CD4-positive, alpha-beta T cell (primary cell): ENCODE measurements around the gene AIFM2. TPM values are rescaled to one million over a fixed set of nuclear protein-coding genes. Genes with fewer than 3 reads are reported as not detected.

ENCODE experiments used
- ATAC-seq: fragments of 200-7000 bp; cut with Tn5 transposase; one replicate; pipeline ENCODE4 v1.10.0; 2022; ENCODE audit warnings: mild to moderate bottlenecking; ENCODE audit not compliant: poor library complexity
- CTCF ChIA-PET: fragments of 350-600 bp; sonication (Branson Sonifier 250); formaldehyde crosslinking; loops from one replicate; lab custom pipeline; 2021; ENCODE audit warnings: antibody characterized with exemption, inconsistent platforms; lab: Charles Lee
- POLR2A ChIA-PET: fragments of 350-600 bp; sonication (Branson Sonifier 250); formaldehyde crosslinking; loops from one replicate; lab custom pipeline; 2021; ENCODE audit warnings: antibody characterized with exemption, inconsistent platforms; lab: Charles Lee
- DNase-seq, 14 experiments: peaks; one replicate each; pipeline ENCODE4 v3.0.0-alpha.2; 2013 to 2020; ENCODE audit warnings: mixed read lengths in 2 of 14
- H3K27ac ChIP-seq, 2 donors: one replicate each; pipeline versions ENCODE4 v1.5.1 to v1.7.0; 2013; ENCODE audit warnings: low read length in 2 of 2, low read depth in 1 of 2, mild to moderate bottlenecking in 1 of 2
- H3K27me3 ChIP-seq, 2 experiments: 1 replicate in 1 of 2; 2 replicates in 1 of 2; pipeline versions ENCODE4 v1.6.1 to v1.7.0; 2013; ENCODE audit warnings: low read length in 2 of 2, control low read depth in 1 of 2, mild to moderate bottlenecking in 1 of 2, moderate library complexity in 1 of 2; ENCODE audit not compliant: insufficient read depth in 2 of 2, control insufficient read depth in 1 of 2
- H3K36me3 ChIP-seq: one replicate; pipeline ENCODE4 v1.6.1; 2013; ENCODE audit warnings: low read length, control low read depth; ENCODE audit not compliant: insufficient read depth
- H3K4me1 ChIP-seq: one replicate; pipeline ENCODE4 v1.6.1; 2013; ENCODE audit warnings: low read length, control low read depth; ENCODE audit not compliant: insufficient read depth
- H3K4me3 ChIP-seq: one replicate; pipeline ENCODE4 v1.5.1; 2013; ENCODE audit warnings: mild to moderate bottlenecking, low read length, moderate library complexity
- H3K9me3 ChIP-seq, 2 experiments: 1 replicate in 1 of 2; 2 replicates in 1 of 2; pipeline versions ENCODE4 v1.6.1 to v1.7.0; 2013; ENCODE audit warnings: low read length in 2 of 2, mild to moderate bottlenecking in 2 of 2, control low read depth in 1 of 2, moderate library complexity in 1 of 2; ENCODE audit not compliant: control insufficient read depth in 1 of 2, insufficient read depth in 1 of 2
- H3K27ac Mint-ChIP-seq: one replicate; pipeline ENCODE4 v1.8.0; 2020; ENCODE audit warnings: mixed read lengths
- H3K27me3 Mint-ChIP-seq: one replicate; pipeline ENCODE4 v1.8.0; 2021; ENCODE audit warnings: mixed read lengths
- H3K36me3 Mint-ChIP-seq: one replicate; pipeline ENCODE4 v1.8.0; 2021; ENCODE audit warnings: low read depth, mixed read lengths
- H3K4me1 Mint-ChIP-seq: one replicate; pipeline ENCODE4 v1.8.0; 2021; ENCODE audit warnings: low read depth, mixed read lengths
- H3K4me3 Mint-ChIP-seq: one replicate; pipeline ENCODE4 v1.8.0; 2020; ENCODE audit warnings: mild to moderate bottlenecking, mixed read lengths
- H3K9me3 Mint-ChIP-seq: one replicate; pipeline ENCODE4 v1.8.0; 2020; ENCODE audit warnings: mixed read lengths
- CTCF ChIP-seq: fragments of 200-600 bp; IDR thresholded peaks from one replicate; pipeline ENCODE4 v1.8.0; 2022; ENCODE audit warnings: antibody characterized with exemption, mild to moderate bottlenecking
- intact Hi-C, 2 experiments: fragments of 100-400 bp; cut with DNase I in 1 of 2; cut with micrococcal nuclease in 1 of 2; formaldehyde crosslinking; loops; one replicate each; pipeline versions ENCODE4 v1.15.1 to v1.9.0; 2023 to 2025; cut with DNase I, micrococcal nuclease
- total RNA-seq, 174 experiments: library from RNA in 2 of 174; stranded (reverse) in 2 of 174; gene quantifications; one replicate each; pipeline ENCODE4 v1.2.3 and lab custom pipeline; 2021 to 2026

AIFM2 gene
- total RNA-seq, 2 experiments from 2014 or later = 2.3 to 2.5 TPM

- ChIA-PET POLR2A (interaction anchor here (0.8 to 2.5 kb wide), 3 partner anchors 31 to 290 kb away, joined by 3 to 23 read pairs (median 3); partner anchors contain the start of gene TYSND1), CTCF (interaction anchor here (1.7 to 2.9 kb wide), 3 partner anchors 9 to 250 kb away, joined by 5 to 26 read pairs (median 5); partner anchors contain the start of gene TYSND1)
- TF ChIP-seq CTCF = no peak
- peaks cover 35% of the 10 kb centered on the region for H3K36me3 ChIP-seq
- DNase-seq = no peak
- Mint-ChIP-seq H3K4me1 (peaks cover 6% of the 10 kb centered on the region), H3K4me3 (no peak overlapping the region), H3K36me3 (peaks cover 45% of the 10 kb centered on the region), H3K27ac (no peak overlapping the region), H3K9me3 (no peaks in the 10 kb centered on the region), H3K27me3 (no peaks in the 10 kb centered on the region)
- ATAC-seq = no peak
- no peaks in the 10 kb centered on the region for H3K9me3 ChIP-seq
- H3K27ac ChIP-seq = no peak overlapping the region
- intact Hi-C loops = loop anchor here in 1 of 2 experiments (10.0 kb wide), 1 partner anchor 250 kb away; no protein-coding TSS in a partner anchor
- H3K4me3 ChIP-seq = no peak overlapping the region
- H3K4me1 ChIP-seq = peaks cover 9% of the 10 kb centered on the region
- H3K27me3 ChIP-seq = no peaks in the 10 kb centered on the region
These were observed 17.7 kb downstream of the AIFM2 start for GRCh38 chr10:70114902-70115301.

- no peak overlapping the region for H3K27ac ChIP-seq
- H3K36me3 ChIP-seq = peaks cover 49% of the 10 kb centered on the region
- Mint-ChIP-seq H3K27me3 (no peaks in the 10 kb centered on the region), H3K4me3 (no peak overlapping the region), H3K36me3 (peaks cover 58% of the 10 kb centered on the region), H3K4me1 (peaks cover 6% of the 10 kb centered on the region), H3K27ac (no peak overlapping the region), H3K9me3 (no peaks in the 10 kb centered on the region)
- H3K9me3 ChIP-seq = no peaks in the 10 kb centered on the region
- POLR2A ChIA-PET = no interaction called here
- H3K27me3 ChIP-seq = no peaks in the 10 kb centered on the region
- DNase-seq (no peak), ATAC-seq (no peak)
- TF ChIP-seq CTCF = no peak
- intact Hi-C loops = loop anchor here in 1 of 2 experiments (10.0 kb wide), 1 partner anchor 253 kb away; no protein-coding TSS in a partner anchor
- H3K4me3 ChIP-seq = no peak overlapping the region
- H3K4me1 ChIP-seq = peaks cover 9% of the 10 kb centered on the region
- CTCF ChIA-PET = no interaction called here
These were observed 20.6 kb downstream of the AIFM2 start for GRCh38 chr10:70112071-70112470.

DNA sequence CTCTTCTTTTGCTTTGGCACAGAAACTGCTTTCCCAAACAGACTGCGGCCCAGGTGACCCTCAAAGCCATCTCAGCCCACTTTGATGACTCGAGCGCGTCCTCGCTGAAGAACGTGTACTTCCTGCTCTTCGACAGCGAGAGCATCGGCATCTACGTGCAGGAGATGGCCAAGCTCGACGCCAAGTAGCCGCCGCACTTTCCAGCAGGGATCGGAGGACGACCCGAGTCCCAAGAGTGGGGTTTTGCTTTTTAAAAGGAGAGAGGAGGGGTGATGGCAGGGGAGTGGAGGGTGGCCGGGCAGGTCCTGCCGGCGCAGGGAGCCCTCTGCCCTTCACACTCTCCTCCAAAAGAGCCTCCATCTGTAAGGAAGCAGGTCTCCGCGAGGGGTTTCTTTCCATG is 21.1 kb downstream of the AIFM2 start:
- ATAC-seq = no peak
- TF ChIP-seq CTCF = no peak
- ChIA-PET POLR2A (interaction anchor here (2.3 kb wide), 1 partner anchor 19 kb away, joined by 5 read pairs; no protein-coding TSS in a partner anchor), CTCF (no interaction called here)
- DNase-seq = no peak
- Mint-ChIP-seq H3K9me3 (no peaks in the 10 kb centered on the region), H3K27ac (no peak overlapping the region), H3K36me3 (peaks cover 58% of the 10 kb centered on the region), H3K27me3 (no peaks in the 10 kb centered on the region), H3K4me3 (no peak overlapping the region), H3K4me1 (peaks cover 6% of the 10 kb centered on the region)
- H3K36me3 ChIP-seq = peaks cover 49% of the 10 kb centered on the region
- no peaks in the 10 kb centered on the region for H3K9me3 ChIP-seq
- H3K27me3 ChIP-seq = no peaks in the 10 kb centered on the region
- H3K4me1 ChIP-seq = peaks cover 7% of the 10 kb centered on the region
- H3K4me3 ChIP-seq = no peak overlapping the region
- intact Hi-C loops = loop anchor here in 1 of 2 experiments (10.0 kb wide), 1 partner anchor 253 kb away; no protein-coding TSS in a partner anchor
- H3K27ac ChIP-seq = no peak overlapping the region
